ENCODE measurements around the gene ZNF182.

DNA sequence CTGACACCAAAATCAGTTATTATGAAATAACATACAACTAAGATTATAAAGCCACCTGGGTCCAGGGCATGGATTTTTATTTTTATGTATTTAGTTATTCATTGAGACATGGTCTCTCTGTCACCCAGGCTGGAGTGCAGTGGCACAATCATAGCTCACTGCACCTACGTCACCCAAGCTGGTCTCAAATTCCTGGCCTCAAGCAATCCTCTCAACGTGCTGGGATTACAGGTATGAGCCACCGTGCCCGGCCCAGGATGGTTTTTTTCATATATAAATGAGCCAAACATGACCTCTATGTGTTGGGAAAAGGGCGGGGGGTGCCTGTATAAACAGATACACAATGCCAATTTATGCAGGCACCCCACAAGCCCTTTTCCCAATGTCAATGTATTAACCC lies 43.1 kb upstream of the ZNF182 start:
- TF ChIP-seq, protein P1, sequence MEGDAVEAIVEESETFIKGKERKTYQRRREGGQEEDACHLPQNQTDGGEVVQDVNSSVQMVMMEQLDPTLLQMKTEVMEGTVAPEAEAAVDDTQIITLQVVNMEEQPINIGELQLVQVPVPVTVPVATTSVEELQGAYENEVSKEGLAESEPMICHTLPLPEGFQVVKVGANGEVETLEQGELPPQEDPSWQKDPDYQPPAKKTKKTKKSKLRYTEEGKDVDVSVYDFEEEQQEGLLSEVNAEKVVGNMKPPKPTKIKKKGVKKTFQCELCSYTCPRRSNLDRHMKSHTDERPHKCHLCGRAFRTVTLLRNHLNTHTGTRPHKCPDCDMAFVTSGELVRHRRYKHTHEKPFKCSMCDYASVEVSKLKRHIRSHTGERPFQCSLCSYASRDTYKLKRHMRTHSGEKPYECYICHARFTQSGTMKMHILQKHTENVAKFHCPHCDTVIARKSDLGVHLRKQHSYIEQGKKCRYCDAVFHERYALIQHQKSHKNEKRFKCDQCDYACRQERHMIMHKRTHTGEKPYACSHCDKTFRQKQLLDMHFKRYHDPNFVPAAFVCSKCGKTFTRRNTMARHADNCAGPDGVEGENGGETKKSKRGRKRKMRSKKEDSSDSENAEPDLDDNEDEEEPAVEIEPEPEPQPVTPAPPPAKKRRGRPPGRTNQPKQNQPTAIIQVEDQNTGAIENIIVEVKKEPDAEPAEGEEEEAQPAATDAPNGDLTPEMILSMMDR (IDR thresholded peaks at IDR 0.05) = no peak
- no peak for TF ChIP-seq POLR2A (IDR thresholded peaks at IDR 0.05)

Measured in esophagus squamous epithelium (tissue), 4 donors.